Activated CD4-positive, alpha-beta T cell treated with anti-CD3 and anti-CD28 coated beads for 48 hours (primary cell): Measurements from ENCODE around the gene KREMEN1.
"Not testable (repeated sequence)": the region's sequence is repeated elsewhere in the genome, so short reads cannot be mapped to it uniquely, and the experiment has no call there.

Experiments used
- DNase-seq: peaks from one replicate; pipeline ENCODE4 v3.0.0-alpha.2; 2020

Gene KREMEN1

DNA sequence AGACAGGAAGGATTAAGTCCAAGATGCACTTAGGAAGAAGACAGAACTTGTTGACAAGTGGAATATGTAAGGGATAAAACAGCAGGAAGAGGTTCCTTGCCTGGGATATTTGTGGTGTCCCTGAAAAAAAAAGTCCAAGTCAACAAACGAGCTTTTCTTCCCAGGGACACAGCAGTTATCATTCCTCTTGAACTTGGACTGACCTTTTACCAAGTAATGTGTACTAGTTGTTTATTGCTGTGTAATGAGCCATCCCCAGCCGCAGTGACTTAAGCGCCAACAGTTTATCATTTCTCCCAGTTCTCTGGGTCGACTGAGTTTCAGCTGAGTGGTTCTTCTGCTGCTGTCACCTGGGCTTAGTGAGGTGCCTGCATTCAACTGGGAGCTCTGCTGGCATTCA is 37.0 kb downstream of the KREMEN1 start:
- DNase-seq, result no peak

DNA sequence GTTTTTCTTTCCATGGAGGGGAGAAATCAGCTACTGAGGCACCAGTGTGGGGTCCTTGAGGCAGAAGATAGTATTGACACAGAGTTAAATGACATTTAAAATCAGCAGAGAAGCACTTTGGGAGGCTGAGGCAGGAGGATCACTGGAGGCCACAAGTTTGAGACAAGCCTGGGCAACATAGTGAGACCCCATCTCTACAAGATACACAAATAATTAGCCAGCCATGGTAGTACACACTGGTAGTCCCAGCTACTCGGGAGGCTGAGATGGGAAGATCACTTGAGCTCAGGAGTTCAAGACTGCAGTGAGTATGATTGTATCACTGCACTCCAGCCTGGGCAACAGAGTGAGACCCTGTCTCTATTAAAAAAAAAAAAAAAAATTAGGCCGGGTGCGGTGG is 38.1 kb downstream of the KREMEN1 start:
- DNase-seq, result no peak

GRCh38 chr22:29112121-29112520 is 39.3 kb downstream of the KREMEN1 start:
- DNase-seq, result no peak

DNA sequence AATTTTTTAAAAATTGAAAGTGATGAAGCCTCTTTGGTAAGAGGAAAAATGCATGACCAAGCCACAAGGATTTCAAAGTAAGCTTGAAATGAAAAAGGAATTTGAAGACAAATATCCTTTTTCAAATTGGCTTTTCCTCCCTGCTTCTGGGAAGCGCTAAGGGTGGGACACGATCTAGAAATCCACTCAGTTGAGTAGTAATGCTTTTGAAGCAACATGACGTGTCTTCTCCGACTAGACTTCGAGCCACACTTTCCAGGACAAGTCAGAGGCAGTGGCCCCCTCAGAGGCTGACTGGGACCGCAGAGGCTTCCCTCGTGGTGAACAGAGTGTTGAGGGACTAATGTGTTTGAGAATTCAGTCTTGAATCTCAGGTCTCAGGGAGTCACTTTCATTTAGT is 39.8 kb downstream of the KREMEN1 start:
- DNase-seq, result no peak

DNA sequence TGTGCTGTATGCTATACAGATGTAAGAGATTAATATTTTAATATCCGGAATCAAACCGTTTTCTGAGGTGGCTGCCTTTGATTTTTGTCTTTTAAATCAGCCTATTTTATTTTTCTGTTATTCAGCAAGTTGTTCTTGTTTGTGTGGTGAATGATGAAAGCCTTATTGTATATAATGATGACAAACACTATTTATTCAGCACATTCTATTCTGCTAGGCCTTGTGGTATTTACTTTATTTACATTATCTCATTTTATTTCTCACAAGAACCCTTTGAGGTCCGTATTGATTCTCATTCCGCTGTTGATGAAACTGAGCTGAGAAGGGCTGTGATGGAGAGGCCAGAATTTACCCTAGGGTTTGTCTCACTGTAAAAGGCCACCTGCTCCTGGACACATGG is 40.5 kb downstream of the KREMEN1 start:
- DNase-seq, result no peak

GRCh38 chr22:29114392-29114791 is 41.6 kb downstream of the KREMEN1 start:
- no peak for DNase-seq

DNA sequence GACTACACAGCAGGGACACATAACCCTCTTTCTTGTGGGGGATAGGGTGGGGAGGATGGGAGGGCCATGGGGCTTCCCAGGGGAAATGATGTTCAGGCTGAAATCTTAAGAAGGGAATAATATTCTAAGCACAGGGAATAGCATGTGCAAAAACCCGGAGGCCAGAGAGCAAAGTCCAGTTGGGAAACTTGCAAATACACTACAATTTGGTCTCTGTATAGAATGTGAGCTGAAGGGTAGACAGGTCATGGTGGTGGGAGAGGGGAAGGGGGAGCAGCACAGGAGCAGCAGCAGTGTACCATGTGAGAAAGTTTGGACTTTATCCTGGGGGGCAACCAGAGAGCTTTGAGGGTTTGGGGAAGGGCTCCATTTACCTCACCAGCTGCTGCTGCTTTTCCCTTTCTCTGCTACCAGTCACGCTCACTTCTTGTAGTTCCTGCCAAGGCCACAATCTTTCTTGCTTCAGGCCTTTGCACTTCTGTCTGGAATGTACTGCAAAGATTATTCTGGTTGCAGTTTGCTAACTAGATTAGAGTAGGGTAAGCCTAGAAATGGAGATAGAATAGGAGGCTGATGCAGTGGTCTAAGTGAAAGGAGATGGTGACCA is 43.0 kb downstream of the KREMEN1 start:
- DNase-seq, result no peak

GRCh38 chr22:29116397-29117123 is 43.7 kb downstream of the KREMEN1 start:
- no peak for DNase-seq

DNA sequence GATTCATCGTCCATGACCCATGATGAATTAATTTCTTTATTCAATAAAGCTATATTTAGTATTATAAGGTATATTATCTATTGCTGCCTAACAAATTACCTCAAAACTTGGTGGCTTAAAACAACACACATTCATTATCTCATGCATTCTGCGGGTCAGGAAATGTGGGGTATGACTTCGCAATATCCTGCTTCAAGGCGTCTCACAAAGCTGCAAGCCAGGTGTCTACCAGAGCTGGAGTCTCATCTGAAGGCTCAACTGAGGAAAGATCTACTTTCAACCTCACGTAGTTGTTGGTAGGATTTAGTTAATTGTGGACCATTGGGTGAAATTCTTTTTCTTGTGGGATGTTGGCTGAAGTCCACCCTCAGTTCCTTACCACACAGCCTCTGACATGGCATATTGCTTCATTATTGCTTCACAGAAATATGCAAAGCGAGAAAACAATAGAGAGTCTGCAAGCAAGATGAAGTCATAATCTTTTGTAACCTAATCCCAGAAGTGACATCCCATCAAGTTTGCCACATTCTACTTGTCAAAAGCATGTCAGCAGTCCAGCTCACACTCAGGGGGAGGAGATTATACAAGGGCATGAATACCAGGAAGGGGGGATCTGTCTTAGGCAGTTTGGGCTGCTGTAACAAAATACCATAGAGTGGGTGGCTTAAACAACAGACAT is 45.1 kb downstream of the KREMEN1 start:
- no peak for DNase-seq

GRCh38 chr22:29120098-29120912 is 47.5 kb downstream of the KREMEN1 start:
- DNase-seq, result not testable (repeated sequence)

GRCh38 chr22:29121124-29121523 is 48.3 kb downstream of the KREMEN1 start:
- no peak for DNase-seq

DNA sequence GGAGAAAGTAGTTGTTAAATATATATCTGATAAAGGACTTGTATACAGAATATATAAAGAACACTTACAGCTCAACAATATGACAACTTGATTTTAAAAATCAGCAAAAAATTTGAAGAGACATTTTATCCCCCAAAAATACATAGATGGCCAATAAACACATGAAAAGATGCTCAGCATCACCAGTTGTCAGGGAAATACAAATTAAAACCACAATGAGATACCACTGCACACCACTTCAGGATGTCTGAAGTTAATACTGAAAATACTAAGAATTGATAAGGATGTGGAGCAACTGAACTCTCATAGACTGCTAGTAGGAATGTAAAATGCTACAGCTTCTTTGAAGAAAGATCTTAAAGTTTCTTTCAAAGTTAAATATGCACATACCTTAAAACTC is 49.2 kb downstream of the KREMEN1 start:
- DNase-seq, result no peak

DNA sequence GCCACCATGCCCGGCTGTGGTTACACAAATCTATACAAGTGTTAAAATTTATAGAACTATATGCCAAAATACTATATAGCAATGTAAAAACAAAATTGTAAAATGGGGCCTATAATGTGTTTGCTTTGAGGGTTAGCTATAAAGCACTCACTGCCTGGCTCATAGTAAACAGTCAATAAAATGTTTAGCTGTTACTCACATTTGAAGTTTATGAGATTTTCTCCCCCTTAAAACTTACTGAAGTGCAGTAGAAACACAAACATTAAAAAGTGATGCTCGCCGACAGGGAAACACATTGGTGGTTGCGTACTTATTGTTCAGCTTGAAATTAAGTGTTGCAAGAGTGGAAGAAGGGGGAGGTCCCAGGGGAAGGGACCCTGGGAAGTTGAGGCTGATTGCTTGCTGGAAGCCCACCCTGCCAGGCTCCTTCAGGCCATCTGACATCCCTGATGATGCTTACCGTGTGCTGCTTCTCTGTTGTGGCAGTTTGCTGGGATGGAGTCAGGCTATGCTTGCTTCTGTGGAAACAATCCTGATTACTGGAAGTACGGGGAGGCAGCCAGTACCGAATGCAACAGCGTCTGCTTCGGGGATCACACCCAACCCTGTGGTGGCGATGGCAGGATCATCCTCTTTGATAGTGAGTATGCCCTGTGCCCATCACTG is 52.1 kb downstream of the KREMEN1 start:
- no peak for DNase-seq

- DNase-seq, result no peak
Observed at GRCh38 chr22:29125443-29125778, 52.6 kb downstream of the KREMEN1 start.

GRCh38 chr22:29125844-29126243 is 53.0 kb downstream of the KREMEN1 start:
- DNase-seq, result no peak

DNA sequence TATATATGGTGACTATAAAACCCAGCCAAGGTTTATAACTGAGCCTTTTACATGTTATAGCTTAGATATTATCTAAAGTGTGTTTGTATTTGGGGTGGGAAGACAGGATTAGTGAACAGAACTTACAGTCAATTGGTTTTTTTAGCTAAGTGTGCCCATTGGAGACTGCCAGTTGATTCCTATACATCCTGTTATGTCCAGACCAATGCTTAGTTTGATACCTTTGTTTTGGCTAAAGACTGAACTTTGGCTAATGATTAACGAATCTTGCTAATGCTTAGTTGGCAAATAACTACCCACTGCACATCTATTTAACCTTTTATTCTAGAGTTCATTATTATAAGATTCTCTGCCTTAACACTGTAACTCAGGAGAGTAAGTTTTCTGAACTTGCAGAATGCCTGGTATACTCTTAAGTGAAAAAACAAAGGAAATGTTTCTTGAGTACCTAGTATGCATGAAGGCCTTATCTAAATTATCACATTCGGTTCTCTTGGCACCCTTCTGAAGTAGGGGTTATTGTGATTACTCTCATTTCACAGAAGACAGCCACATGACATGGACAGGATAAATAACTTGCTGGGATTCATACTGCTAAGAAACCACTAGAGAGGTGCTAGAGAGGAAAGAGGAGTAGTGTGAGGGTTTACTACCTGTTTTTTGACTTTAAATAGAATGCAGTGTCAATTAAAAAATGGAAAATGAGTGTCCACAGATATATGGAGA is 54.0 kb downstream of the KREMEN1 start:
- DNase-seq, result no peak

GRCh38 chr22:29128891-29129807 is 56.3 kb downstream of the KREMEN1 start:
- DNase-seq, result no peak

- DNase-seq, result no peak
Observed at GRCh38 chr22:29129808-29130140, 56.9 kb downstream of the KREMEN1 start.

DNA sequence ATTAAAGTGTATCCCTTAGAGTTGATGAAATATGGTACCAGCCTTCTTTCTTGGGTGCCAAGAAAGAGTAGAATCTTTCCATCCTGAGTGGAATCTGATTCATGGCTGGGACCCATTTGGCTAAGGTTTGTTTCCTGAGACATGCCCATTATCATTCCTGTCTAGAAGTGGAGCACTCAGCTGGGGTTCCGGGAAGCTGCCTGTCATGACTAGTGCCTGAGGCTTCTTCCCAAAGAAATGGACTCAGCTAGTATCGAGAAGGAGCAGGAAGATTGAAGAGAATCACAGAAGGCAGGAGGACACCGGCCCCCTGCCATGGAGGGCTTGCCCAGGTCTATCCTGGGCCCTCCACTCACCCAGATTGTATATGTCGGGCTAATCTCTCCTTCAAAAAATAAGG is 57.6 kb downstream of the KREMEN1 start:
- no peak for DNase-seq

- DNase-seq, result no peak
Observed at GRCh38 chr22:29133603-29134133, 60.8 kb downstream of the KREMEN1 start.

- DNase-seq, result no peak
Observed at GRCh38 chr22:29134448-29134847, 61.6 kb downstream of the KREMEN1 start.
